ENCODE results near the gene PCYT1A.

DNA sequence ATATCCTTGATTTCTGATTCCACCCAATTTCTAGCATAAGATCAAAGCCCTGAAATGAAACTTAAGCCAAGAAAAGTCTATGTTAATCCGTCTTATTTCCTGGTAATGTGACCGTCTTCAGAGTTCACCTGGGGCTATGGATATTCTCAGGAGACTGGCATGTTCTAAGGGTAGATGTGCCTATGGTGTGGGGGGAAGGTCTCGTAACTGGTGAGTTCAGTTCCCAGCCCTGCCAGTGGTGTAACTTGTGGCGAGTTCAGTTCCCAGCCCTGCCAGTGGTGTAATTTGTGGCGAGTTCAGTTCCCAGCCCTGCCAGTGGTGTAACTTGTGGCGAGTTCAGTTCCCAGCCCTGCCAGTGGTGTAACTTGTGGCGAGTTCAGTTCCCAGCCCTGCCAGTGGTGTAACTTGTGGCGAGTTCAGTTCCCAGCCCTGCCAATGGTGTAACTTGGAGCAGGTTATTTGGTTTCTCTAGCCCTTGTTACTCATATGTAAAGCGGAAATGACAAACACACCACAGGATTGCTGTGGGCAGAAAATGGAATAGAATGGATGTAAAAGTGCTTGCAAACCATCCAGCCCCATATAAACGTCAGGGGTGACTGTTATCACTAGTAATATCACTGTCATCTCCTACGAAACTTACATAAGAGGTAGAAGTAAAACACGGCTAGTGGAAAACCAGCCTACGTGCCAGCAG, 40.8 kb downstream of the PCYT1A start:
- TF ChIP-seq, protein P1, sequence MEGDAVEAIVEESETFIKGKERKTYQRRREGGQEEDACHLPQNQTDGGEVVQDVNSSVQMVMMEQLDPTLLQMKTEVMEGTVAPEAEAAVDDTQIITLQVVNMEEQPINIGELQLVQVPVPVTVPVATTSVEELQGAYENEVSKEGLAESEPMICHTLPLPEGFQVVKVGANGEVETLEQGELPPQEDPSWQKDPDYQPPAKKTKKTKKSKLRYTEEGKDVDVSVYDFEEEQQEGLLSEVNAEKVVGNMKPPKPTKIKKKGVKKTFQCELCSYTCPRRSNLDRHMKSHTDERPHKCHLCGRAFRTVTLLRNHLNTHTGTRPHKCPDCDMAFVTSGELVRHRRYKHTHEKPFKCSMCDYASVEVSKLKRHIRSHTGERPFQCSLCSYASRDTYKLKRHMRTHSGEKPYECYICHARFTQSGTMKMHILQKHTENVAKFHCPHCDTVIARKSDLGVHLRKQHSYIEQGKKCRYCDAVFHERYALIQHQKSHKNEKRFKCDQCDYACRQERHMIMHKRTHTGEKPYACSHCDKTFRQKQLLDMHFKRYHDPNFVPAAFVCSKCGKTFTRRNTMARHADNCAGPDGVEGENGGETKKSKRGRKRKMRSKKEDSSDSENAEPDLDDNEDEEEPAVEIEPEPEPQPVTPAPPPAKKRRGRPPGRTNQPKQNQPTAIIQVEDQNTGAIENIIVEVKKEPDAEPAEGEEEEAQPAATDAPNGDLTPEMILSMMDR (IDR thresholded peaks at IDR 0.05): no peak
- TF ChIP-seq POLR2A (IDR thresholded peaks at IDR 0.05): no peak
